Stimulated activated CD4-positive, alpha-beta T cell treated with anti-CD3 and anti-CD28 coated beads, Interleukin-1b, Interleukin-23, amount 100 ng/mL, for 1 hour (primary cell): ENCODE results near the gene PAQR4.
"Not testable (repeated sequence)": the region's sequence is repeated elsewhere in the genome, so short reads cannot be mapped to it uniquely, and the experiment has no call there.

ENCODE experiments used
- DNase-seq, 2 donors: peaks; one replicate each; pipeline ENCODE4 v3.0.0-alpha.2; 2020; ENCODE audit warnings: low read depth in 2 of 2

Gene PAQR4

GRCh38 chr16:2943716-2944115 lies 25.4 kb upstream of the PAQR4 start:
- not testable (repeated sequence) for DNase-seq

GRCh38 chr16:2946649-2947048 lies 22.5 kb upstream of the PAQR4 start:
- DNase-seq = no peak

- no peak for DNase-seq
These were observed 20.1 kb upstream of the PAQR4 start for GRCh38 chr16:2948807-2949704.

GRCh38 chr16:2949705-2950352 lies 19.3 kb upstream of the PAQR4 start:
- no peak for DNase-seq

- no peak for DNase-seq
These were observed 18.8 kb upstream of the PAQR4 start for GRCh38 chr16:2950353-2950724.

- DNase-seq = no peak
These were observed 18.4 kb upstream of the PAQR4 start for GRCh38 chr16:2950773-2951172.

- DNase-seq = no peak
These were observed 16.5 kb upstream of the PAQR4 start for GRCh38 chr16:2952679-2953078.

- DNase-seq = no peak
These were observed 15.2 kb upstream of the PAQR4 start for GRCh38 chr16:2953706-2954627.

GRCh38 chr16:2954656-2955381 lies 14.3 kb upstream of the PAQR4 start:
- no peak for DNase-seq

- DNase-seq = no peak
These were observed 13.7 kb upstream of the PAQR4 start for GRCh38 chr16:2955438-2955778.

- no peak for DNase-seq
These were observed 13.2 kb upstream of the PAQR4 start for GRCh38 chr16:2955779-2956578.

- no peak for DNase-seq
These were observed 12.6 kb upstream of the PAQR4 start for GRCh38 chr16:2956579-2956956.

GRCh38 chr16:2959206-2959605 lies 9.9 kb upstream of the PAQR4 start:
- no peak for DNase-seq

GRCh38 chr16:2960183-2961010 lies 8.8 kb upstream of the PAQR4 start:
- no peak for DNase-seq

GRCh38 chr16:2962334-2963073 lies 6.6 kb upstream of the PAQR4 start:
- DNase-seq = no peak

GRCh38 chr16:2963074-2963722 lies 6.0 kb upstream of the PAQR4 start:
- no peak for DNase-seq

GRCh38 chr16:2963723-2964474 lies 5.2 kb upstream of the PAQR4 start, which contains the start of gene KREMEN2:
Gene KREMEN2 (plus strand): TSS chr16:2964275. CDS start chr16:2964521, 246 bp downstream.
- no peak for DNase-seq
